ENCODE measurements around the gene PERM1.
"Not testable (repeated sequence)": the region's sequence is repeated elsewhere in the genome, so short reads cannot be mapped to it uniquely, and the experiment has no call there.

The PERM1 gene

DNA sequence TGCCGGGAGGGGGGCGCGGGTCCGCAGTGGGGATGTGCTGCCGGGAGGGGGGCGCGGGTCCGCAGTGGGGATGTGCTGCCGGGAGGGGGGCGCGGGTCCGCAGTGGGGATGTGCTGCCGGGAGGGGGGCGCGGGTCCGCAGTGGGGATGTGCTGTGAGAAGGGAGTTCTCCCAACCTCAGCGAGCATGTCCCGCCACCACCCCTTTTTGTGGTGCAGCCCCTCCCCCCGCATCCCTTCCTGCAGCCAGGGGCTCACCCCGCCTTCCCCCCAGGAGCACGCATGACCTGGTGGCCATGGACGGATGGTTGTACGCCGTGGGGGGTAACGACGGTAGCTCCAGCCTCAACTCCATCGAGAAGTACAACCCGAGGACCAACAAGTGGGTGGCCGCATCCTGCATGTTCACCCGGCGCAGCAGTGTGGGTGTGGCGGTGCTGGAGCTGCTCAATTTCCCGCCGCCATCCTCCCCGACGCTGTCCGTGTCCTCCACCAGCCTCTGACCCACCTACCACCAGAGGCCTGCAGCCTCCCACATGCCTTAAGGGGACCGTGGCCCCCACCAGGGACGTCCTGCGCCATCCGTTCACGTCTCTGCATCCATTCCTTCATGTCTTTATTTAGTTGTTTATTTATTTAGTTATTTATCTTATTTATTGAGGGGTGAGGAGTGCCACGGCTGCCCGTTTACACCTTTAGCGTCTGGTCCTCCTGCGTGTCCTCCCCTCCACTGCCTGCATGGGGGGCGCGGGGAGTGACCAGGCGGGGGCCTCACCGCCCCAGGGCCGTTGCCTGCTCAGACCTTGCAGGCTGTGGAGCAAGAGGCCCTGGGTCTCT, 17.0 kb downstream of the PERM1 start:
- no peak for DNase-seq

DNA sequence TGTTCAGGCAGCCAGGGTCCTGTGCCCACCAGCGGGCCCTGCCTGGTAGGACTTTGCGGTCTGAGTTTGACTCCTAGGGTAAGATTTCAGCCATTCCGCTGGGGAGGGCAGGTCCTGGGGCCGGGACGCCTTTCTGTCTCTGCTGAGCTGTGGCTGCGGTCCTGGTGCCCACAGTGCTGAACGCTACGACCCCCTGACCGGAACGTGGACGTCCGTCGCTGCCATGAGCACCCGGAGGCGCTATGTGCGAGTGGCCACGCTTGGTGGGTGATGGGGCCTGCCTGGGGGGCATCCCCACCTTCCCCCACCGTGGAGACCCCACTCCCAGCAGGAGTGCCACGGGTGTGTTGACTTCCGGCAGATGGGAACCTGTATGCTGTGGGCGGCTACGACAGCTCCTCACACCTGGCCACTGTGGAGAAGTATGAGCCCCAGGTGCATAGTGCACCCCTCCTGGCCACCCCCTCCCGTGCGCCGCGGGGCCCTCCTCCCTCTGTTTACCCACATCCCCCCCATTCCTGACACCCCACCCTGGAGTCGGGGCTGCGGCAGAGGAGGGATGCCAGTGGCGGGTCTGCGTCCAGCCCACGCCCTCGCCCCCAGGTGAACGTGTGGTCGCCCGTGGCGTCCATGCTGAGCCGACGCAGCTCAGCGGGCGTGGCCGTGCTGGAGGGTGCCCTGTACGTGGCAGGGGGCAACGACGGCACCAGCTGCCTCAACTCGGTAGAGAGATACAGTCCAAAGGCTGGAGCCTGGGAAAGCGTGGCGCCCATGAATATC, 18.0 kb downstream of the PERM1 start:
- DNase-seq: no peak

DNA sequence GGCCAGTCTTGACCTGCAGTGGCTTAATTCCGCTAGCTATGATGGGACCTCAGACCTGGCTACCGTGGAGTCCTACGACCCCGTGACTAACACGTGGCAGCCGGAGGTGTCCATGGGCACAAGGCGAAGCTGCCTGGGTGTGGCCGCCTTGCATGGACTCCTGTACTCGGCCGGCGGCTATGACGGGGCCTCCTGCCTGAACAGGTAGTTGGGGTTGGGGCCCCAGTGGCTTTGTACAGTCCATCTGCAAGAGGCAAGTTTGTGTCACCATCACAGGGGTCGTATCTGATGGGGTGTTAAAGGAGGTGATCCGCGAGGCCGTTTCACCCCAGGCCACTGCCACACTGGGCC, 18.6 kb downstream of the PERM1 start:
- DNase-seq: no peak

DNA sequence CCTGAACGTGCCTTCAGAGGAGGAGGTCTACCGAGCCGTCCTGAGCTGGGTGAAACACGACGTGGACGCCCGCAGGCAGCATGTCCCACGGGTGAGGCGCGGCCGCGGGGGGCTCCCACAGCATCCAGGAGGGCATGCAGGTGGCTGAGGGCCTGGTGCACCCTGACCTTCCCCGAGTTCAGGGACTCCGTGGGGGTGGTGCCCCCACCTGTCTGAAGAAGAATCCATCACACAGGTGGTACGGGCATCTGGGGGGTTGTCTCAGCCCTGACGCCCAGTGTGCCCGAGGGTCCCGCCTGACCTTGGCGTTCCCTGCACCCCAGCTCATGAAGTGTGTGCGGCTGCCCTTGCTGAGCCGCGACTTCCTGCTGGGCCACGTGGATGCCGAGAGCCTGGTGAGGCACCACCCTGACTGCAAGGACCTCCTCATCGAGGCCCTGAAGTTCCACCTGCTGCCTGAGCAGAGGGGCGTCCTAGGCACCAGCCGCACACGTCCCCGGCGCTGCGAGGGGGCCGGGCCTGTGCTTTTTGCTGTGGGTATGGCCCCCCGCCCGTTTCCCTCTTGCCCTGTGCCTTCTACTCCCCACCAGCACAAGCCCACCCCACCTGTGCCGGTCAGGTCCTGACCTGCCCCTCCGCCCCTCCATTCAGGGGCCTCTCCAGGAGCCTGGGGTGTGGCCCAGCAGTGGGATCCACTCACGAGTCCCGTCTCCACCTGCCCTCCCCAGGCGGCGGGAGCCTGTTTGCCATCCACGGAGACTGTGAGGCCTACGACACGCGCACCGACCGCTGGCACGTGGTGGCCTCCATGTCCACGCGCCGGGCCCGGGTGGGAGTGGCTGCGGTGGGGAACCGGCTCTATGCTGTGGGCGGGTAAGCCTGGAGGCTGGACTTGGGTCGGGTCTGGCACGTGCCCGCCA, 19.3 kb downstream of the PERM1 start:
- no peak for DNase-seq

DNA sequence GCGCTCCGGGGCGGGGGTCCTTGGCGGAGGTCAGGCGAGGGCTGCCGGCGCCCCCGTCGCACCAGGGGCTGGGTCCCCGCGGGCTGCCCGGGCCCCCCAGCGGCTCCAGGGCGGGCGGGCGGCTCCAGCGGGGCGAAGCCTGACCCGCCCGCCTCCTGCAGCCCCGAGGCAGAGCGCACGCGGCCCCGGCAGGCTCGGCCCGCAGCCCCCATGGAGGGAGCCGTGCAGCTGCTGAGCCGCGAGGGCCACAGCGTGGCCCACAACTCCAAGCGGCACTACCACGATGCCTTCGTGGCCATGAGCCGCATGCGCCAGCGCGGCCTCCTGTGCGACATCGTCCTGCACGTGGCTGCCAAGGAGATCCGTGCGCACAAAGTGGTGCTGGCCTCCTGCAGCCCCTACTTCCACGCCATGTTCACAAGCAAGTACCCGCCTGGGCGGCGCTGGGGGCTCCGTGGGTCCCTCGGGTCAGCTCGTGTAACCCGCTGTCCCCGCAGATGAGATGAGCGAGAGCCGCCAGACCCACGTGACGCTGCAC, 20.7 kb downstream of the PERM1 start:
- DNase-seq: no peak

DNA sequence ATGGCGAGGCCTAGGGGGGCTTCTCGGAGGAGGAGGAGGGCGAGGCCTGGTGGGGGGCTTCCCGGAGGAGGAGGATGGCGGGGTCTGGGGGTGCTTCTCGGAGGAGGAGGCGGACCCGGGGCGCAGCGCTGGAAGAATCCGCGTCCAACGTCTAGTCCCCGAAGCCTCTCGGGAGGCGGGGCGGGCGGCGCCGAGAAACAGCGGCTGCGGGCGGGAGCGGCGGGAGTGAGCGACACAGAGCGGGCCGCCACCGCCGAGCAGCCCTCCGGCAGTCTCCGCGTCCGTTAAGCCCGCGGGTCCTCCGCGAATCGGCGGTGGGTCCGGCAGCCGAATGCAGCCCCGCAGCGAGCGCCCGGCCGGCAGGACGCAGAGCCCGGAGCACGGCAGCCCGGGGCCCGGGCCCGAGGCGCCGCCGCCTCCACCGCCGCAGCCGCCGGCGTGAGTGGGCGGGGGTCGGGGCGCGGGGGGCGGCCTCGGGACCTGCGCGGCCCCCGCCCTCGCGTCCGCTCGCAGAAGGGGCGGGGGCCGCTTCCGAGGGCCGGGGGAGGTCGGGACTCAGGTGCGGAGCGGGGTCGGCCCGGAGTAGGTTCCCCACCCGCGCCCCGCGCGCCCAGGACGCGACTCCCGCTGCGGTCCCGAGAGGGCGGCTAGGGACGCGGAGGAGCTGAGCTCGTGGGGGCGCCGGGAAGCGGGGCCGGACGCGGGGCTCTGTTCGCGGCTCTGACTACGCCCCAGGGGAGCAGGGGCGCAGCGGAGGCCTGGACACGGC, 21.3 kb downstream of the PERM1 start, which contains the start of gene KLHL17:
KLHL17 (plus strand) TSS at position 222 of the 769 bp plus-strand sequence; CDS start at position 332, 110 bp downstream.
- DNase-seq: peak; percentile 61

DNA sequence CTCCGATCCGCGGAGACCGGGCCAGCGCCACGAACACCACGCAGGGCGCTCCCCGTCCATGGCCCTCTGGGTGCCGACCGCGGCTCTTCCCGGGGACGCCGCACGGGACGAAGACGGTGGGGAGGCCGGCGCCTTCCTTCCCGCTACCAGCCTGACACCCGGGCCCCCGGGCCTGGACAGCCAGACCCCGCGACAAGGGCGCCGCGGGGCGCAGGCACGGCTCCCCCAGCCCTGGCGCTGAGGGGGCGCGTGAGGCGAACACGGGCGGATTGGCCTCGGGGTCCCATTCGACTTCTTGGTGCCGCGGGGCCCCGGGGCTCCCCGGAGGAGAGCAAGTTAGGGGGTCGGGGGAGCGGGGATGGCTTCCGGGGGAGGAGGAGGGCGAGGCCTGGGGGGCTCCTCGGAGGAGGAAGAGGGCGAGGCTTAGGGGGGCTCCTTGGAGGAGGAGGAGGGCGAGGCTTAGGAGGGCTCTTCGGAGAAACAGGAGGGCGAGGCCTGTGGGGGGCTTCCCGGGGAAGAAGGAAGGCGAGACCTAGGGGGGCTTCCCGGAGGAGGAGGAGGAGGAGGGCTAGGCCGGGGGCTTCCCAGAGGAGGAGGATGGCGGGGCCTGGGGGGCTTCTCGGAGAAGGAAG, 22.0 kb downstream of the PERM1 start:
- no peak for DNase-seq

DNA sequence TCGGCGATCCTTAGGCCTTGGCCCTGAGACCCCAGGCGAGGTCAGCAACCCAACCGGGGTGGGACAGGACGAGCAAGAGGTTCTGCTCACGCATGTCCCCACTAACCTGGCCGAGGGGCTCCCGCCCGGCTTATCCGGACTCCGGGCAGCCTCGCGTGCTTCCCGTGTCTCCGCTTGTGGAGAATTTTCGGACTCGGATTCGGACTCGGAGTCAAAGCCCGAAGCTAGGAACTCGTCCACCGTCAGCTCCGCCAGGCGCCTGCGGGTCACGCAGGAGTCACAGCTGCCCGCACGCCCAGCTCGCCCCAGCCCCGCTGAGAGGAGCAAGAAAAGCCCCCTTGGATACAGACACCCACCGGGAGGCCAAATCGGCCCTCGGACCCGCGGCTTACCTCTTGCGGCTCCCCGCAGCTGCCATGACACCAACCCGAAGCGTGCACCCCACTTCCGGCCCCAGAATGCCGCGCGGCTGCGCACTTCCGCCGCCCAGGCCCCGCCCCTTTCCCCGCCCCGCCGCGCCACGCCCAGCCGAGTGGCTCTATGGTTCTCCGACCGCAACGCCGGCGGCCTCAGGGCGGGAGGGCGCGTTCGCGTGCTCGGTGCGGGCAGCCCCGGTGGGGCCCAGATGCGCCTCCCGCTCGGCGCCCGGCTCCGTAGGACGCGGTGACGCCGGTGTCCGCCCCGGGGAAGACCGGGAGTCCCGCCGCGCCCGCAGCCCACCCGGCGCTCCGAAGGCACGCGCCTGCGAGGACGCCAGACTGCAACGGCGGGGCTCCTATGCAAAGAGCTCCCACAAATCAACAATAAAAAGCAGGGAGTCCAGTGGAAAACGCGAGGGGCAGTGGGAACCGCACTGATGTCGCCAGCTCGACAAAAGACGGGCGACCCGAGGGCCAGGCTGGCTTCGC, 22.8 kb downstream of the PERM1 start, which contains the start of gene NOC2L:
NOC2L (minus strand) TSS at position 434 of the 908 bp plus-strand sequence; CDS start at position 418, 16 bp downstream.
- DNase-seq: peak; percentile 84

DNA sequence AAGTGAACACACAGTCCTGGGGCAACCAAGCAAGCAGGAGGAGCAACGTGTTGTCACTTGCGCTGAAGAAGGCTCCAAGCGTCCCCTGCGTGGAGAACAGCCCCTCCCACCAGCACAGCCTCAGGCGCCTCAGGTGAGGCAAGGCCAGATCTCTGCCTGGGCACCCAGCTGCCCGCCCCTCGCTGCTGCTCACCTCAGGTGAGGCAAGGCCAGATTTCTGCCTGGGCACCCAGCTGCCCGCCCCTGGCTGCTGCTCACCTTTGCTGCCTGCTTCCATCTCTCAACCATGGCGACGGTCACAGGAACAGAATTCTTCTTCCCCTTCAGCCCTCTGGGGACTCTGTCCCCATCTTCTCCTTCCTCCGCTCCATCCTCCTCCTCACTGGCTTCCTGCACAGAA, 25.3 kb downstream of the PERM1 start:
- DNase-seq: no peak

DNA sequence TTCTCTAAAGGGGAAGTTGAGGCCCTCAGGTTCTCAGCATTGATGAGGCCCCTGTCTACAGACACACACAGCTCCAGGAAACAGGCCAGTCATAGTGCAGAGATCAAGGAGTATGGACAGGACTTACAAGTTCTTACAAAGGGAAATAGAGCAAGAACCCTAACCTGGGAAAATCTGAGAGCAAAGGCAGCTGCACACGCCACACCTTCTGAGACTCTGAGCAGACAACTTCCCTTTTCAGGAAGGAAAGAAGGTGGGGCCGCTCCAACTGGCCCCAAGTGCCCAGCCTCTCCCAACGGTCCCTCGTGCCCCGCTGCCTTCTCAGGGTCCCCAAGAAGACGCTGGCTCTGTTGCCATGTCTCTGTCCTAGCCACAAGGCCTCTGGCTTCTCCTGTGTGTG, 26.4 kb downstream of the PERM1 start:
- no peak for DNase-seq

DNA sequence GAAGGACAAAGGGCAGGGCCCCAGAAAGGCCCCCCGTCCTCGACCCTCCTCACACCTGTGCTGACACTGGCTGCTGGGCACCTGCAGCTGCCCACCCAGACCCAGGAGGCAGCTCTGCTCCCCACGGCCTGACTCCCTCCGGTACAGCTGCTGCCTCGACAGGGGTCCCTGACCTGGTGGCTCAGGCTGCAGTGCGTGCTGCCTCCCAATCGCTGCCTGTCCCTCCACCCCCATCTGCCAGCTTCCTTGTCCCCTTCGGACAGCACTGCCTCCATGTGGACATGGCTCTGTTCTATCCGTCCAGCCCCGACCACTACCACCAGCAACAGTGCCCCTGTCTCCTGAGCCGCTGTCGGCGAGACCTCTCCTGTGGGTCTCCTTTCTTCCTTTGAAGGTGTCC, 27.0 kb downstream of the PERM1 start:
- no peak for DNase-seq

DNA sequence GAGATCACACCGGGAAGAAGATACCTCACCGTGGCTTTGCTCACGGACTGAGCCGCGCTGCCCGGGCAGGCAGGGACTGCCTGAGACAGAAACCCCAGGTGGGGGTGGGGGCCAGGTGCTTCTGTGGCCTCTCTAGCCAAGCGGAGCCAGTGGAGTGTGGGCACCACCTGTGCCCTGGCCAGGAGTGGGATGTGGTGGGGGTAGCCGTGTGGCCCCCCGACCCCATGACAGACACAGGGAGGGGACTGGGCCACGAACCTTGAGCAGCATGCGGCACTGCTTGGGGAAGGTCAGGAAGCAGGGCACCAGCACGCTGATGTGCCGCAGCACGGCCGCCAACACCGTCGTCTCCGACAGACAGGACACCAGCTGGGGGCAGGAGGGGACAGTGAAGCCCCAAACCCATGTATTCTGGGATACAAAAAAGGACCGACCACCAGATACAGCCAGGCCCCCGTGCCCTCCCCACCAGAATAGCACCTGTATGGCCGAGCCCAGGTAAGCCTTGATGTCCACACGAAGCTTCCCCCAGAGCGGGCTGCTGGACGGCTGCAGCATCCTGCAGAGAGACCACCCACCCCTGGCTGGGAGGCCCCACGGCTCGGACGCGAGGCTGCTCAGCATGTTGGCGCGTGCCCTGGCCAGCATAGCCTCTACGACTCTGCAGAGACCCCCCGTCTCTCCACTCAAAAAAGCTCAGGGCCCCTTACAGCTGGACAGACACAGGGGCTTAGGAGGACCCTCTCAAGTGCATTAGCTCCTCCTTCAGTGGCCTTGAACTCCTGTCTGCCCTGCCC, 28.2 kb downstream of the PERM1 start:
- DNase-seq: no peak

DNA sequence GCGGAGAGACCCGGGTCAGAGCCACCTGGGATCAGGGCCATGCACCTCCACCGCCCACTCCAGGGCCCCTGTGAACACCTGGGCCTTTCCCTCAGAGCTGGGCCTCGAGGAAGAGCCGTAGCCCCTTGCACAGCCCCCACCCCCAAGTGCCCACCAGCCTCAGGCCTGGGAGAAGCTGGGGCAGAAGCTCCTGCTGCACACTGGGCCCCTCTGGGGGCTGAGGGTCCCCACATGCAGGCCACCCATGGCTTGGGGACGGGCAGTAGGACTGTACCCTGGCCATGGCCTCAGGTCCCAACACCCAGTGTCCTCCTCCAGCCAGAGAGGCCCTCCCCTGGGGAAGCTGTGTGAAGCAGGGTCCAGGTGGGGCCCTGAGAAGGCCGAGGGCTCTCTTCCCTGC, 29.3 kb downstream of the PERM1 start:
- no peak for DNase-seq

DNA sequence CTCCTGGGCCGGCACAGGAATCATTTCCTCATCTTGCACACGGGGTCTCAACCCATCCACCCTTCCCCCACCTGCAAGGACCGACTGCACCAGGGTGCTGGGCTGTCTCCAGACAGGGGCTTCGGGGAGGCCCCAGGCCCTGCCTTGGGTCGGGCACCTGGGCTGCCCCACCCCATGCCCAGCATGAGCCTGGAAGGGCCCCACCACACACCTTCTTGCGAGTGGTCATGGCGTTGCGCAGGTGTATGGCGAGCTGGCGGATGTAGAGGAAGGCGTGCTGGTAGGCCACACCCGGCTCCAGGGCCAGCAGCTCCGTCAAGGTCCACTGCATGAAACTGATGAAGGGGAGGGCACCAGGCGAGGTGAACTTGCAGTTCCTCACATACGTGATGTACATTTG, 29.7 kb downstream of the PERM1 start:
- DNase-seq: no peak

DNA sequence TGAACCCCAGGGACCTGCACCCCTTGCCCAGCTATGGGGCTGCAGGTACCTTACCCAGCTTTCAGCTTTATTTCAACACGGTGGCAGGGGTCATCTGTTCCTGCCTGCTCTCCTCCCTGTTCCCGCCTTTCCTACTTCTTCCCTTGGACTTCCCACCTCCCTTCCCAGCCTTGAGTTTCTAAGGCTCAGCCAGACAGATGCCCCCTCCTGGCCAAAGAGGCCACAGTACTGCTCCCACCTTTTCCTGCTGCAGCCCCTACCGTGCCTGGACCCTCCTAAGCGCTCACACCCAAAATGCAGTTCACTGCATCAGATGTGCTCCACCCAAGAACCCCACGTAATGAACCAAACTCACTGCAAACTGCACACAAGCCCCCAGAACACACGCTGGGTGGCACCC, 30.5 kb downstream of the PERM1 start:
- no peak for DNase-seq

DNA sequence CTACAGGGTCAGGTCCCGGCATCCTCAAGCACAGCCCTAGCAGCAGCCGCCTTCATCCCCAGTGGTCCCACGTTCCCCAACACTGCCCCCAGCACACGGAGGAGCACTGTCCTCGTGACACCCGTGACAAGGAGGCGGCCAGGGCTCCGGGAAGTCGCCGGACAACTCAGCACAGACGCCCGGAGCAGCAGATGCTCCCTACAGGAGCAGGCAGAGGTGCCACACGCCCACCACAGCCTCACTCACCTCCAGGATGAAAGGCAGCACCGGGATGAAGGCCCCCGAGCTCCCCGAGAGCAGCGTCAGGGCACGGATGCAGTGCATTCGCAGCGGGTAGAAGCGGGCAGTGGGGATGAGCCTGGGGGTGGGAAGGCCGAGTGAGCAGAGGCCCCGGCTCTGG, 31.0 kb downstream of the PERM1 start:
- DNase-seq: no peak

DNA sequence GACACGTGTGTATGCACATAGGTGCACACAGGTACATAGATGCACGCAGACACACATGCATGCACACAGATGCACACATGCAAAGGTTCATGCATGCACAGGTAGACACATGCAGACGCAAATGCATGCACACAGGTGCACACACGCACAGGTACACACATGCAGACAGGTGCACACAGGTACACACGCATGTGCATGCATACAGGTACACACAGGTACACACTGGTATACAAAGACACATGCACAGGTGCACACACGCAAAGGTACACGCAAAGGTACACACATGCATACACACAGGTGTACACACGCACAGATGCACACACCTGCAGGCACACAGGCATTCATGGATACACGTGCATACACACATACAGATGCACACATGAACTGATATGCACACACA, 31.6 kb downstream of the PERM1 start:
- DNase-seq: no peak

DNA sequence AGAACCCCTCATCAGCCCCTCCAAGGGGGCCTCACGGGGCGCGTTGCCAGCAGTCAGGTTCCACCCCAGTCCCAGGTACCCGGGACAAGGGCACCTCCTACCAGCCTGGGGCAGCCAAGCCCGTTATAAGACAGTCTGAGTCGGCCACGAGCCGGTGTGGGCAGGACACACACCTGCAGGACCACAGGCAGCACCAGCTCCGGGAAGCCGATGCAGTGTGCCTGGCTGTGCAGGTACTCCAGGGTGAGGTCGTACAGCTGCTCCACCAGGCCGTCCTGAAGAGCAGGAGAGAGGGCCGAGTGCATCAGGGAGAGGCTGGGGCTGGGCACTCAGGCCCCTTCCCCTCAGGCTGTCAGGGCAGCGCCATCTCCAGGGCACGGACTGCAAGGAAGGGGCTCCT, 33.9 kb downstream of the PERM1 start:
- DNase-seq: no peak

DNA sequence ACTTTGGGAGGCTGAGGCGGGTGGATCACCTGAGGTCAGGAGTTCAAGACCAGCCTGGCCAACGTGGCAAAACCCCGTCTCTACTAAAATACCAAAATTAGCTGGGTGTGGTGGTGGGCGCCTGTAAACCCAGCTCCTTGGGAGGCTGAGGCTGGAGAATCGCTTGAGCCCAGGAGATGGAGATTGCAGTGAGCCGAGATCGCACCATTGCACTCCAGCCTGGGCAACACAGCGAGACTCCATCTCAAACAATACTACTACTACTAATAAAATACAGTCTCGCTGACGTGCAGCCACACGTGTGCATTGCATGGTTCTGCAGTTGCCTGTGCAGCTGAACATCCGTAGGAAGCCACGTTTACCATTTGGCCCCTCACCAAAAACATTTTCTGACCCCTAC, 35.1 kb downstream of the PERM1 start:
- DNase-seq: not testable (repeated sequence)

Data from fibroblast of upper back skin (primary cell).